ENCODE measurements around the gene COL4A2.

The COL4A2 gene

DNA sequence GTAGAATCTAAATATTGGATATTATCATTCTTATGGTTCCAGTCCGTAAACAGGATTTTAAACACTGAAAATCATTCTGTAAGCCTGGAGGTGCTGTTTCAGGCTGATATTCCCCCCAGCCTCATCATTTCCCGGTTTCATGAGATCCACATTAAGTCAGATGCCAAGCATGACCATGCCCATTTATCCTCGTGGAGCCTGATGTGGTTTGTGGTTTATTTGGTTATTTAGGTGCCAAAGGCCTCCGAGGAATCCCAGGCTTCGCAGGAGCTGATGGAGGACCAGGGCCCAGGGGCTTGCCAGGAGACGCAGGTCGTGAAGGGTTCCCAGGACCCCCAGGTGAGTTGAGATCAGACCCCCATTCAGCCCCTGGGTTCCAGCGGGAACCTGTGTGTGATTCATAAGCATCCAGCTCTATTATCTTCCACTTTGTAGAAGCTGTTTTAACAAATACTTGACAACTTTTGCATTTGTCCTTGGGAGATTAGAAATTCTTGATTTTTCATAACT lies 162.0 kb downstream of the COL4A2 start:
- no peaks in the 10 kb centered on the region for H3K9me3 Mint-ChIP-seq
- H3K4me3 Mint-ChIP-seq: no peak overlapping the region
- ATAC-seq (no peak), DNase-seq (ENCODE audit: low spot score in 2 of 2) (no peak)
- H3K36me3 Mint-ChIP-seq: no peaks in the 10 kb centered on the region
- H3K27ac Mint-ChIP-seq: no peak overlapping the region
- H3K4me1 Mint-ChIP-seq: peaks cover 6% of the 10 kb centered on the region

- H3K27ac Mint-ChIP-seq: no peak overlapping the region
- no peak overlapping the region for H3K4me3 Mint-ChIP-seq
- H3K36me3 Mint-ChIP-seq: no peaks in the 10 kb centered on the region
- ATAC-seq (no peak), DNase-seq (ENCODE audit: low spot score in 2 of 2) (no peak)
- no peaks in the 10 kb centered on the region for H3K9me3 Mint-ChIP-seq
- peaks cover 6% of the 10 kb centered on the region for H3K4me1 Mint-ChIP-seq
These were observed 162.5 kb downstream of the COL4A2 start for GRCh38 chr13:110469597-110469996.

DNA sequence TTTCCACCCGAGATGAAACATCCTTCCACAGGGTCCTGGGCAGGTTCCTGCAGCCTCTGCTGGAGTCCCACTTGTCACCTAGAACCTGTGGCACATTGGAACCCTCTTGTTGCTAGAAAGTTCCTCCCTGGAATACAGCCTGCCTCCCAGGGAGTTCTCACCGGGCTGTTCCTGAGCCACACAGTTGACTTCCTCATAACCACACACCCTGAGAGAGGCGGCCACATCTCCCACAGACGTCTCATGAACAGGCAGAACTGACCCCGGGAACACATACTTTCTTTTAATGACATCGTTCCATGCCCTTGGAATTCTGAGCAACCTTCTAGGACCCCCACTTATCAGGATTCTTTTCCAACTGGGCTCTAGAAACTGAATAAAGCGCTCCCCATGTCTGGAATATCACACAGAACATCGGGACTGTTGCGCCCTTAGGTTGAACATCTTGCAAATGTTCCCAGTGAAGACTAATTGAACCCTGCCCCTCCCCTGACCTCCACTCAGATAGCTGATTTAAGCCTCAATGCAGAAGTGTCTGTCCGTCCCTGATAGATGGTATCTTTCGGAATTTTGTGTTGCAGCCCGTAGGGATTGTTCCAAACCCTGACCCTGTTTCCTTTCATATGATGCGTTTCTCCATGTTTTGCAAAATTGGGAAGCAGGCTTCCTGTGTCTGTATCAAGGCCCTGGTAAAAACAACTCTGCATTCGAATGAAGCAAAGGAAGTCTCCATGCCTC lies 163.4 kb downstream of the COL4A2 start:
- Mint-ChIP-seq H3K27ac (no peak overlapping the region), H3K4me3 (no peak overlapping the region), H3K4me1 (peaks cover 6% of the 10 kb centered on the region), H3K36me3 (no peaks in the 10 kb centered on the region), H3K9me3 (no peaks in the 10 kb centered on the region)
- ATAC-seq (no peak), DNase-seq (ENCODE audit: low spot score in 2 of 2) (no peak)

GRCh38 chr13:110471156-110471832 lies 164.2 kb downstream of the COL4A2 start:
- Mint-ChIP-seq H3K27ac (no peak overlapping the region), H3K4me1 (peaks cover 6% of the 10 kb centered on the region), H3K9me3 (no peaks in the 10 kb centered on the region), H3K4me3 (no peak overlapping the region), H3K36me3 (no peaks in the 10 kb centered on the region)
- ATAC-seq: no peak
- DNase-seq (ENCODE audit: low spot score in 2 of 2): no peak

- DNase-seq (ENCODE audit: low spot score in 2 of 2) (no peak), ATAC-seq (peak; percentile 83)
- no peak overlapping the region for H3K4me3 Mint-ChIP-seq
These were observed 164.7 kb downstream of the COL4A2 start for GRCh38 chr13:110471833-110472162.

DNA sequence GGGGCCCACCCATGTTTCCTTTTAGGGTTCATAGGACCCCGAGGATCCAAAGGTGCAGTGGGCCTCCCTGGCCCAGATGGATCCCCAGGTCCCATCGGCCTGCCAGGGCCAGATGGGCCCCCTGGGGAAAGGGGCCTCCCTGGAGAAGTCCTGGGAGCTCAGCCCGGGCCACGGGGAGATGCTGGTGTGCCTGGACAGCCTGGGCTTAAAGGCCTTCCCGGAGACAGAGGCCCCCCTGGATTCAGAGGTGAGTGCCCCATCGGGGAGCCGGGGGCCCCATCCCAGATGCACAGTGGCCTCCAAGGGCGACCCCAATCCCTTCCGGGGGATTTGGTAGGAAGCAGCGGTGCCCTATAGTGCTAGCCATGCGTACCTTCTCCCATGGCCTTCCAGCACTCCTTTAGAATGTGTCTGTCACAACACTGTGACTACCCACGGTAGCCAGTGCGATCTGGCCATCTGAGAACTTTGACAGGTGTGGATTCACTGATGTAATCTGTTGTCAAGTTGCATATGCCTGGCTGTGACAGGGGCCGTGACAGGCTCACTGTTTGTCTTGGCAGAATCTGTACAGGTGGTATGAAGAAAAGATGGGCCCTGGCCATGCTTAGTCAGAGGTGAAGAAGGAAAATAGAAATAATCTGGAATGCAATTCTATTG lies 165.9 kb downstream of the COL4A2 start:
- Mint-ChIP-seq H3K27ac (no peak overlapping the region), H3K4me1 (peaks cover 6% of the 10 kb centered on the region), H3K36me3 (no peaks in the 10 kb centered on the region), H3K4me3 (no peak overlapping the region), H3K9me3 (no peaks in the 10 kb centered on the region)
- no peak for ATAC-seq
- DNase-seq (ENCODE audit: low spot score in 2 of 2): no peak

More at GRCh38 chr13:110471833-110472162, 164.7 kb downstream of the COL4A2 start:
- Mint-ChIP-seq H3K4me1 (peaks cover 6% of the 10 kb centered on the region), H3K27ac (no peak overlapping the region), H3K9me3 (no peaks in the 10 kb centered on the region), H3K36me3 (no peaks in the 10 kb centered on the region)

- Mint-ChIP-seq H3K4me1 (peaks cover 6% of the 10 kb centered on the region), H3K9me3 (no peaks in the 10 kb centered on the region), H3K36me3 (no peaks in the 10 kb centered on the region), H3K4me3 (no peak overlapping the region), H3K27ac (no peak overlapping the region)
- ATAC-seq (no peak), DNase-seq (ENCODE audit: low spot score in 2 of 2) (no peak)
These were observed 167.6 kb downstream of the COL4A2 start for GRCh38 chr13:110474713-110475112.

GRCh38 chr13:110475117-110475516 lies 168.0 kb downstream of the COL4A2 start:
- Mint-ChIP-seq H3K36me3 (no peaks in the 10 kb centered on the region), H3K4me1 (peaks cover 6% of the 10 kb centered on the region), H3K4me3 (no peak overlapping the region), H3K9me3 (no peaks in the 10 kb centered on the region), H3K27ac (no peak overlapping the region)
- ATAC-seq (no peak), DNase-seq (ENCODE audit: low spot score in 2 of 2) (no peak)

- H3K4me1 Mint-ChIP-seq: peaks cover 6% of the 10 kb centered on the region
- H3K36me3 Mint-ChIP-seq: no peaks in the 10 kb centered on the region
- H3K4me3 Mint-ChIP-seq: no peak overlapping the region
- ATAC-seq (no peak), DNase-seq (ENCODE audit: low spot score in 2 of 2) (no peak)
- H3K27ac Mint-ChIP-seq: no peak overlapping the region
- H3K9me3 Mint-ChIP-seq: no peaks in the 10 kb centered on the region
These were observed 168.6 kb downstream of the COL4A2 start for GRCh38 chr13:110475550-110476219.

DNA sequence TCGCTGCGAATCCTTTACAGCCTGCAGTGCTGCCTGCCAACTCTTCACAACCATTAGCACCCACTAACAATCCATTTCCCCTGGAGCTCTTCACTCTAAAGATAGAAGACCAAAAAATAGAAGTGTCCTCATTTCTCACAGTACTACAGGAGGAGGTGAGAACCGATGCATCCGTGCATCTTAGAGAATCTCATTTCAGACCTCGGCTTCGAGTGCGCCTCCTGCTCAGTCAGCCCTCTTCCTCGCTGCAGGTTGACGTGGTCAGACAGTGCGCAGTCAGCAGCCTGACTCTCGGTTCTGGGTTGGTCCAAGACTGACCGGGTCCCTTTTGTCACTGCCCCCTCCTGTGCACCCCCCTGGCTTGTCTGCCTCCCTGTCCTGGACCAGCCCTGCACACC lies 169.1 kb downstream of the COL4A2 start:
- H3K27ac Mint-ChIP-seq: no peak overlapping the region
- H3K4me3 Mint-ChIP-seq: no peak overlapping the region
- H3K36me3 Mint-ChIP-seq: no peaks in the 10 kb centered on the region
- DNase-seq (ENCODE audit: low spot score in 2 of 2) (no peak), ATAC-seq (no peak)
- no peaks in the 10 kb centered on the region for H3K9me3 Mint-ChIP-seq
- peaks cover 6% of the 10 kb centered on the region for H3K4me1 Mint-ChIP-seq

DNA sequence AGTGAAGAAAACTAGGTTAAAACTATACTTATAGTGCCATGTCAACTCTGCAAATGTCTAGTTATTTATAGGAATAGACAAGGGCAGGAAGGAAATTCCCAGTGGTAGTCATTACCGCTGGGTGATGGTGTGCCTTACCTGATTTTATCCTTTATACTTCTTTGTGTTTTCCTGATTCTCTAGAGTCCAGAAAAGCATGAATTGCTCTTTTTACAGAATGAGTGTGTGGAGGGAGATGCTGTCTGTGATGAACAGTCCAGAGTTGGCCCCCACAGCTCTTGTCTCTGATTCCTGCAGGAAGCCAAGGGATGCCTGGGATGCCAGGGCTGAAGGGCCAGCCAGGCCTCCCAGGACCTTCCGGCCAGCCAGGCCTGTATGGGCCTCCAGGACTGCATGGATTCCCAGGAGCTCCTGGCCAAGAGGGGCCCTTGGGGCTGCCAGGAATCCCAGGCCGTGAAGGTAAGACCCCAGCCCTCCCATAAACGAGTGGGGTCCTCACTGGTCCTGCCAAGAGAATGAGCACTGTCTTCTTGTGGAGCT lies 170.7 kb downstream of the COL4A2 start:
- Mint-ChIP-seq H3K4me1 (no peaks in the 10 kb centered on the region), H3K9me3 (no peaks in the 10 kb centered on the region), H3K36me3 (no peaks in the 10 kb centered on the region), H3K4me3 (no peak overlapping the region), H3K27ac (no peak overlapping the region)
- no peak for DNase-seq (ENCODE audit: low spot score in 2 of 2)
- no peak for ATAC-seq

GRCh38 chr13:110478405-110479214 lies 171.5 kb downstream of the COL4A2 start:
- ATAC-seq: peak; percentile 5
- Mint-ChIP-seq H3K4me1 (no peaks in the 10 kb centered on the region), H3K36me3 (no peaks in the 10 kb centered on the region), H3K4me3 (no peak overlapping the region), H3K27ac (no peak overlapping the region), H3K9me3 (no peaks in the 10 kb centered on the region)
- no peak for DNase-seq (ENCODE audit: low spot score in 2 of 2)

GRCh38 chr13:110479215-110479545 lies 172.1 kb downstream of the COL4A2 start:
- H3K4me3 Mint-ChIP-seq: no peak overlapping the region
- DNase-seq (ENCODE audit: low spot score in 2 of 2) (no peak), ATAC-seq (peak; percentile 6)
- no peak overlapping the region for H3K27ac Mint-ChIP-seq
- no peaks in the 10 kb centered on the region for H3K4me1 Mint-ChIP-seq
- H3K36me3 Mint-ChIP-seq: no peaks in the 10 kb centered on the region
- H3K9me3 Mint-ChIP-seq: no peaks in the 10 kb centered on the region

DNA sequence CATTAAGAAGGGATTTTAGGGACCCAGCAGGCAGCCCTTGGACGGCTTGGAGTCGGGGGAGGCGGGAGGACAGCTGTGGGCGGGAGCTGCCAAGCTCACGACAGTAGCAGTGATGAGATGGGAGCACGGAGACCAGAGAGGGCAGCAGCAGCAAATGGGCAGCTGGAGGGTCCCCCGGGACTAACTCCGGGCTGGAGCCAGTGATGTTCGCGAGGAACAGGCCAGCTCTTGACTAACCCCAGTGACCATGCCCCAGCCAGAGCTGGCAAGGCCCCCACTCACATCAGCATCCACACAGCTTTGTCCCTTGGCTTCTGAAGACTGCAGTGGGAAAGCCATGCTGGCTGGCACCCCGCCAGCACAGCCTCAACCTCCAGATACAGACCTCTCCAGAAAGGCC lies 172.6 kb downstream of the COL4A2 start:
- ATAC-seq: no peak
- Mint-ChIP-seq H3K4me1 (no peaks in the 10 kb centered on the region), H3K4me3 (no peak overlapping the region), H3K36me3 (no peaks in the 10 kb centered on the region), H3K9me3 (no peaks in the 10 kb centered on the region), H3K27ac (no peak overlapping the region)
- DNase-seq (ENCODE audit: low spot score in 2 of 2): no peak

DNA sequence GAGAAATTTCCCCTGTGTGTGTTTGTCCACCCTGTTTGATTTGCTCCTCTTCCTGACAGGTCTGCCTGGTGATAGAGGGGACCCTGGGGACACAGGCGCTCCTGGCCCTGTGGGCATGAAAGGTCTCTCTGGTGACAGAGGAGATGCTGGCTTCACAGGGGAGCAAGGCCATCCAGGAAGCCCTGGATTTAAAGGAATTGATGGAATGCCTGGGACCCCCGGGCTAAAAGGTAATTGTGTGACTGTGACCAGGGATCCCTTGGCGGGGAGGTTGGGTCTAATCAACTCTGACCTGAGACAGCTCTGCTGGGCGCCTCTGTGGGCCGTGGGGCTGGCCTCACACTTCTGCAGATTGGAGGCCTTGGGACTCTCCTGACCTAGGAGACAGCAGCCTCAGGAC lies 173.1 kb downstream of the COL4A2 start:
- H3K9me3 Mint-ChIP-seq: no peaks in the 10 kb centered on the region
- H3K36me3 Mint-ChIP-seq: no peaks in the 10 kb centered on the region
- no peaks in the 10 kb centered on the region for H3K4me1 Mint-ChIP-seq
- no peak for DNase-seq (ENCODE audit: low spot score in 2 of 2)
- ATAC-seq: peak; percentile 8
- no peak overlapping the region for H3K27ac Mint-ChIP-seq
- no peak overlapping the region for H3K4me3 Mint-ChIP-seq

Data from stimulated activated effector memory CD8-positive, alpha-beta T cell treated with anti-CD3 and anti-CD28 coated beads, Interleukin-12 subunit alpha, Interleukin-12 subunit beta, amount 100 ng/mL, for 72 hours (primary cell).